Naive B cell (primary cell): ENCODE results near the gene MRPS17. TPM values are rescaled to one million over a fixed set of nuclear protein-coding genes. Genes with fewer than 3 reads are reported as not detected.

ENCODE experiments used
- ATAC-seq, 2 donors: fragments of 150-1000 bp; cut with Tn5 transposase; 2 replicates each; pipeline ENCODE4 v1.10.0; 2021; ENCODE audit warnings: low read depth in 2 of 2, mild to moderate bottlenecking in 2 of 2, moderate library complexity in 2 of 2
- DNase-seq: peaks from one replicate; pipeline ENCODE4 v3.0.0; 2022
- H3K27ac Mint-ChIP-seq, 6 donors: one replicate each; pipeline ENCODE4 v1.8.0; 2020 to 2022; ENCODE audit warnings: mild to moderate bottlenecking in 6 of 6, mixed read lengths in 6 of 6, moderate library complexity in 5 of 6, inconsistent platforms in 2 of 6
- H3K27me3 Mint-ChIP-seq, 3 donors: one replicate each; pipeline ENCODE4 v1.8.0; 2021 to 2022; ENCODE audit warnings: mixed read lengths in 3 of 3, mild to moderate bottlenecking in 1 of 3
- H3K36me3 Mint-ChIP-seq, 2 donors: one replicate each; pipeline ENCODE4 v1.8.0; 2020 to 2022; ENCODE audit warnings: mixed read lengths in 2 of 2, inconsistent platforms in 1 of 2, mild to moderate bottlenecking in 1 of 2
- H3K4me1 Mint-ChIP-seq, 3 donors: one replicate each; pipeline ENCODE4 v1.8.0; 2020 to 2022; ENCODE audit warnings: mixed read lengths in 3 of 3, inconsistent platforms in 1 of 3, mild to moderate bottlenecking in 1 of 3, moderate library complexity in 1 of 3
- H3K4me3 Mint-ChIP-seq, 8 donors: one replicate each; pipeline ENCODE4 v1.8.0; 2020 to 2022; ENCODE audit warnings: mild to moderate bottlenecking in 8 of 8, mixed read lengths in 8 of 8, moderate library complexity in 8 of 8, inconsistent platforms in 2 of 8
- H3K9me3 Mint-ChIP-seq, 7 donors: one replicate each; pipeline ENCODE4 v1.8.0; 2020 to 2022; ENCODE audit warnings: mixed read lengths in 7 of 7, mild to moderate bottlenecking in 5 of 7, inconsistent platforms in 2 of 7, moderate library complexity in 1 of 7
- polyA plus RNA-seq, 6 donors: library from polyadenylated mRNA; unstranded; fragments of 300-500 nt; fragmentation: Illumina TruSeq; gene quantifications; one replicate each; pipeline ENCODE4 v1.2.3, GENCODE V29; 2021; ENCODE audit warnings: low read depth in 6 of 6

Gene MRPS17
- polyA plus RNA-seq, 6 donors from 2014 or later, result 10.0 to 18.1 (median 17.5) TPM

- Mint-ChIP-seq H3K9me3 (no peaks in the 10 kb centered on the region), H3K27me3 (no peaks in the 10 kb centered on the region), H3K27ac (peak overlapping the region in 1 of 6 donors; percentile 42), H3K36me3 (peaks cover 14 to 24% of the 10 kb centered on the region in 2 donors), H3K4me3 (no peak overlapping the region), H3K4me1 (peaks cover 6 to 17% (median 10%) of the 10 kb centered on the region in 3 donors)
- ATAC-seq (no peak), DNase-seq (no peak)
Observed at GRCh38 chr7:55980266-55980665, 28.6 kb downstream of the MRPS17 start.

DNA sequence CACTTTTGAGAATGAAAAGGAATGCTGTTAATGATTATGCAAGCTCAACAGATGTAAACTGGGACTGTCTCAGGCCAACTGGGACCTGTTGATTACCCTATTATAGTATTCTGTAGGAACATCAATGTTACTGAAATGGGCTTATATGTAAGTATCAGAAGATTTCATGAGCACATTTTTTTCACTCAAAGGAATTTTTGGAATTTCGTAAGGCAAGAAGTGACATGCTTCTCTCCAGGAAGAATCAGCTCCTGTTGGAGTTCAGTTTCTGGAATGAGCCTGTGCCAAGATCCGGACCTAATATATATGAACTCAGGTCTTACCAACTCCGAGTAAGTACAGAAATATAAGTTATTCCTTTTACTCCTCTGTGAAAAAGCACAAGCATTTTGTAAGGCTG is 31.9 kb downstream of the MRPS17 start:
- ATAC-seq (no peak), DNase-seq (no peak)
- Mint-ChIP-seq H3K4me3 (no peak overlapping the region), H3K27me3 (no peaks in the 10 kb centered on the region), H3K9me3 (no peaks in the 10 kb centered on the region), H3K4me1 (peaks cover 0 to 4% (median 0%) of the 10 kb centered on the region in 3 donors), H3K36me3 (peaks cover 18 to 24% of the 10 kb centered on the region in 2 donors), H3K27ac (no peak overlapping the region)

GRCh38 chr7:55992346-55992745 is 40.7 kb downstream of the MRPS17 start:
- Mint-ChIP-seq H3K36me3 (peaks cover 7 to 31% of the 10 kb centered on the region in 2 donors), H3K27me3 (no peaks in the 10 kb centered on the region), H3K27ac (no peak overlapping the region), H3K9me3 (no peaks in the 10 kb centered on the region), H3K4me3 (no peak overlapping the region), H3K4me1 (no peaks in the 10 kb centered on the region)
- ATAC-seq (no peak), DNase-seq (no peak)

- Mint-ChIP-seq H3K4me3 (no peak overlapping the region), H3K4me1 (peaks cover 5 to 6% (median 5%) of the 10 kb centered on the region in 3 donors), H3K36me3 (peaks cover 7 to 38% of the 10 kb centered on the region in 2 donors), H3K9me3 (no peaks in the 10 kb centered on the region), H3K27me3 (no peaks in the 10 kb centered on the region), H3K27ac (peak overlapping the region in 2 of 6 donors; percentile 17 to 67)
- DNase-seq, result no peak
- no peak for ATAC-seq
Observed at GRCh38 chr7:55996856-55997500, 45.3 kb downstream of the MRPS17 start.

- DNase-seq (no peak), ATAC-seq (no peak)
- H3K36me3 Mint-ChIP-seq, result peaks cover 0 to 5% of the 10 kb centered on the region in 2 donors
- H3K27ac Mint-ChIP-seq, result no peak overlapping the region
- peaks cover 5 to 6% (median 5%) of the 10 kb centered on the region in 3 donors for H3K4me1 Mint-ChIP-seq
- H3K4me3 Mint-ChIP-seq, result no peak overlapping the region
- no peaks in the 10 kb centered on the region for H3K9me3 Mint-ChIP-seq
- no peaks in the 10 kb centered on the region for H3K27me3 Mint-ChIP-seq
Observed at GRCh38 chr7:56003749-56004148, 52.1 kb downstream of the MRPS17 start.

Other genes starting within 250 kb of the MRPS17 start
- not detected for gene SEPTIN14, start 89.1 kb upstream of the MRPS17 start, polyA plus RNA-seq
- 1 to 10 TPM in 3 of 6 donors, under 1 TPM in 2, not detected in 1; 0.58 to 7.6 (median 2.2) TPM for gene ZNF713, start 64.4 kb upstream of the MRPS17 start, polyA plus RNA-seq
- 100 to 1,000 TPM in 1 of 6 donors, 10 to 100 TPM in 5; 47.8 to 137 (median 57.2) TPM for gene NIPSNAP2, start 12.7 kb downstream of the MRPS17 start, polyA plus RNA-seq
- 1 to 10 TPM in 5 of 6 donors, not detected in 1; 4.9 to 6.1 (median 5.8) TPM for gene PSPH, start 99.6 kb downstream of the MRPS17 start, polyA plus RNA-seq
- 100 to 1,000 TPM in 1 of 6 donors, 10 to 100 TPM in 5; 56.1 to 102 (median 83.4) TPM for gene CCT6A, start 99.9 kb downstream of the MRPS17 start, polyA plus RNA-seq
- gene SUMF2, start 112.4 kb downstream of the MRPS17 start, polyA plus RNA-seq, result 100 to 1,000 TPM in 4 of 6 donors, 10 to 100 TPM in 2; 48.2 to 143 (median 132) TPM
- gene PHKG1, start 141.1 kb downstream of the MRPS17 start, polyA plus RNA-seq, result under 1 TPM in 5 of 6 donors, not detected in 1; 0.15 to 0.63 (median 0.41) TPM
- 100 to 1,000 TPM; 457 to 617 (median 493) TPM for gene CHCHD2, start 154.6 kb downstream of the MRPS17 start, polyA plus RNA-seq
- gene NUPR2, start 164.5 kb downstream of the MRPS17 start, polyA plus RNA-seq, result not detected